CD4-positive, alpha-beta T cell (primary cell): ENCODE measurements around the gene PIP5K1B. TPM values are rescaled to one million over a fixed set of nuclear protein-coding genes. Genes with fewer than 3 reads are reported as not detected.

Source experiments
- ATAC-seq: fragments of 200-7000 bp; cut with Tn5 transposase; one replicate; pipeline ENCODE4 v1.10.0; 2022; ENCODE audit warnings: mild to moderate bottlenecking; ENCODE audit not compliant: poor library complexity
- CTCF ChIA-PET: fragments of 350-600 bp; sonication (Branson Sonifier 250); formaldehyde crosslinking; loops from one replicate; lab custom pipeline; 2021; ENCODE audit warnings: antibody characterized with exemption, inconsistent platforms; lab: Charles Lee
- POLR2A ChIA-PET: fragments of 350-600 bp; sonication (Branson Sonifier 250); formaldehyde crosslinking; loops from one replicate; lab custom pipeline; 2021; ENCODE audit warnings: antibody characterized with exemption, inconsistent platforms; lab: Charles Lee
- DNase-seq, 14 experiments: peaks; one replicate each; pipeline ENCODE4 v3.0.0-alpha.2; 2013 to 2020; ENCODE audit warnings: mixed read lengths in 2 of 14
- H3K27ac ChIP-seq, 2 donors: one replicate each; pipeline versions ENCODE4 v1.5.1 to v1.7.0; 2013; ENCODE audit warnings: low read length in 2 of 2, low read depth in 1 of 2, mild to moderate bottlenecking in 1 of 2
- H3K27me3 ChIP-seq, 2 experiments: 1 replicate in 1 of 2; 2 replicates in 1 of 2; pipeline versions ENCODE4 v1.6.1 to v1.7.0; 2013; ENCODE audit warnings: low read length in 2 of 2, control low read depth in 1 of 2, mild to moderate bottlenecking in 1 of 2, moderate library complexity in 1 of 2; ENCODE audit not compliant: insufficient read depth in 2 of 2, control insufficient read depth in 1 of 2
- H3K36me3 ChIP-seq: one replicate; pipeline ENCODE4 v1.6.1; 2013; ENCODE audit warnings: low read length, control low read depth; ENCODE audit not compliant: insufficient read depth
- H3K4me1 ChIP-seq: one replicate; pipeline ENCODE4 v1.6.1; 2013; ENCODE audit warnings: low read length, control low read depth; ENCODE audit not compliant: insufficient read depth
- H3K4me3 ChIP-seq: one replicate; pipeline ENCODE4 v1.5.1; 2013; ENCODE audit warnings: mild to moderate bottlenecking, low read length, moderate library complexity
- H3K9me3 ChIP-seq, 2 experiments: 1 replicate in 1 of 2; 2 replicates in 1 of 2; pipeline versions ENCODE4 v1.6.1 to v1.7.0; 2013; ENCODE audit warnings: low read length in 2 of 2, mild to moderate bottlenecking in 2 of 2, control low read depth in 1 of 2, moderate library complexity in 1 of 2; ENCODE audit not compliant: control insufficient read depth in 1 of 2, insufficient read depth in 1 of 2
- H3K27ac Mint-ChIP-seq: one replicate; pipeline ENCODE4 v1.8.0; 2020; ENCODE audit warnings: mixed read lengths
- H3K27me3 Mint-ChIP-seq: one replicate; pipeline ENCODE4 v1.8.0; 2021; ENCODE audit warnings: mixed read lengths
- H3K36me3 Mint-ChIP-seq: one replicate; pipeline ENCODE4 v1.8.0; 2021; ENCODE audit warnings: low read depth, mixed read lengths
- H3K4me1 Mint-ChIP-seq: one replicate; pipeline ENCODE4 v1.8.0; 2021; ENCODE audit warnings: low read depth, mixed read lengths
- H3K4me3 Mint-ChIP-seq: one replicate; pipeline ENCODE4 v1.8.0; 2020; ENCODE audit warnings: mild to moderate bottlenecking, mixed read lengths
- H3K9me3 Mint-ChIP-seq: one replicate; pipeline ENCODE4 v1.8.0; 2020; ENCODE audit warnings: mixed read lengths
- intact Hi-C, 2 experiments: fragments of 100-400 bp; cut with DNase I in 1 of 2; cut with micrococcal nuclease in 1 of 2; formaldehyde crosslinking; loops; one replicate each; pipeline versions ENCODE4 v1.15.1 to v1.9.0; 2023 to 2025; cut with DNase I, micrococcal nuclease
- total RNA-seq, 174 experiments: library from RNA in 2 of 174; stranded (reverse) in 2 of 174; gene quantifications; one replicate each; pipeline ENCODE4 v1.2.3 and lab custom pipeline; 2021 to 2026
- TF ChIP-seq, protein P1 (sequence below): fragments of 200-600 bp; IDR thresholded peaks from one replicate; pipeline ENCODE4 v1.8.0; 2022; ENCODE audit warnings: antibody characterized with exemption, mild to moderate bottlenecking

Gene PIP5K1B
- total RNA-seq, 2 experiments from 2014 or later: not detected

- Histone ChIP-seq H3K27ac (no peak overlapping the region), H3K4me3 (no peak overlapping the region), H3K4me1 (no peaks in the 10 kb centered on the region), H3K9me3 (no peaks in the 10 kb centered on the region), H3K36me3 (no peaks in the 10 kb centered on the region), H3K27me3 (peaks cover 0 to 23% of the 10 kb centered on the region in 2 experiments)
- intact Hi-C loops: no loop called here
- Mint-ChIP-seq H3K27ac (no peak overlapping the region), H3K27me3 (peaks cover 25% of the 10 kb centered on the region), H3K4me1 (no peaks in the 10 kb centered on the region), H3K36me3 (no peaks in the 10 kb centered on the region), H3K4me3 (no peak overlapping the region), H3K9me3 (no peaks in the 10 kb centered on the region)
- ChIA-PET POLR2A (no interaction called here), CTCF (no interaction called here)
- DNase-seq (no peak), ATAC-seq (no peak)
- TF ChIP-seq, protein P1, sequence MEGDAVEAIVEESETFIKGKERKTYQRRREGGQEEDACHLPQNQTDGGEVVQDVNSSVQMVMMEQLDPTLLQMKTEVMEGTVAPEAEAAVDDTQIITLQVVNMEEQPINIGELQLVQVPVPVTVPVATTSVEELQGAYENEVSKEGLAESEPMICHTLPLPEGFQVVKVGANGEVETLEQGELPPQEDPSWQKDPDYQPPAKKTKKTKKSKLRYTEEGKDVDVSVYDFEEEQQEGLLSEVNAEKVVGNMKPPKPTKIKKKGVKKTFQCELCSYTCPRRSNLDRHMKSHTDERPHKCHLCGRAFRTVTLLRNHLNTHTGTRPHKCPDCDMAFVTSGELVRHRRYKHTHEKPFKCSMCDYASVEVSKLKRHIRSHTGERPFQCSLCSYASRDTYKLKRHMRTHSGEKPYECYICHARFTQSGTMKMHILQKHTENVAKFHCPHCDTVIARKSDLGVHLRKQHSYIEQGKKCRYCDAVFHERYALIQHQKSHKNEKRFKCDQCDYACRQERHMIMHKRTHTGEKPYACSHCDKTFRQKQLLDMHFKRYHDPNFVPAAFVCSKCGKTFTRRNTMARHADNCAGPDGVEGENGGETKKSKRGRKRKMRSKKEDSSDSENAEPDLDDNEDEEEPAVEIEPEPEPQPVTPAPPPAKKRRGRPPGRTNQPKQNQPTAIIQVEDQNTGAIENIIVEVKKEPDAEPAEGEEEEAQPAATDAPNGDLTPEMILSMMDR: no peak
Observed at GRCh38 chr9:68678430-68678829, 26.6 kb upstream of the PIP5K1B start.

- H3K9me3 ChIP-seq: no peaks in the 10 kb centered on the region
- Mint-ChIP-seq H3K4me1 (no peaks in the 10 kb centered on the region), H3K27me3 (peaks cover 36% of the 10 kb centered on the region), H3K27ac (no peak overlapping the region), H3K36me3 (no peaks in the 10 kb centered on the region), H3K4me3 (no peak overlapping the region), H3K9me3 (no peaks in the 10 kb centered on the region)
- ChIA-PET CTCF (no interaction called here), POLR2A (no interaction called here)
- no peak overlapping the region for H3K4me3 ChIP-seq
- peaks cover 4 to 29% of the 10 kb centered on the region in 2 experiments for H3K27me3 ChIP-seq
- H3K27ac ChIP-seq: no peak overlapping the region
- intact Hi-C loops: no loop called here
- TF ChIP-seq, protein P1: no peak
- DNase-seq: no peak
- no peaks in the 10 kb centered on the region for H3K36me3 ChIP-seq
- no peaks in the 10 kb centered on the region for H3K4me1 ChIP-seq
- no peak for ATAC-seq
Observed at GRCh38 chr9:68683433-68683832, 21.6 kb upstream of the PIP5K1B start.

DNA sequence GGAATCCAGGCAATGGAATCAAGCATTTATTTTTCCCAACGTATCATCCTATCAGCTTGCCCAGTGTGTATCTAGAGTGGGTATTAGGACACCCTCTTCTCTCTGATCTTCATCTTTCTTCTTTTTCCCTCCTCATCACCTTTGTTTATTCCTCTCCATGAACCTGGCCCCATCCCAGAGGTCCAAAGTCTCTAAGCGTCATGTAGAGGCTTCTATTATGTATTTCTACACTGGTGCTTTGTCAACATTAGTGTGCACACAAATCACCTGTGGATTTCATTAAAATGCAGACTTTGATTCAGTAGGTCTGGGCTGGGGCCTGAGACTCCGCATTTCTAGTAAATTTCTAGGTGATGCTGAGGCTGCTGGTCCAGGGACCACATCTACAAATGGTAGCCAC is 19.8 kb upstream of the PIP5K1B start:
- Mint-ChIP-seq H3K36me3 (no peaks in the 10 kb centered on the region), H3K27ac (no peak overlapping the region), H3K4me3 (no peak overlapping the region), H3K9me3 (no peaks in the 10 kb centered on the region), H3K27me3 (peaks cover 45% of the 10 kb centered on the region), H3K4me1 (no peaks in the 10 kb centered on the region)
- TF ChIP-seq, protein P1: no peak
- Histone ChIP-seq H3K27me3 (peaks cover 4 to 33% of the 10 kb centered on the region in 2 experiments), H3K4me1 (no peaks in the 10 kb centered on the region), H3K9me3 (no peaks in the 10 kb centered on the region), H3K4me3 (no peak overlapping the region), H3K27ac (no peak overlapping the region), H3K36me3 (no peaks in the 10 kb centered on the region)
- no peak for ATAC-seq
- ChIA-PET CTCF (no interaction called here), POLR2A (no interaction called here)
- no peak for DNase-seq
- intact Hi-C loops: no loop called here
